Right lobe of liver (tissue), 6 donors: ENCODE results near the gene MIER2. TPM values are rescaled to one million over a fixed set of nuclear protein-coding genes. Genes with fewer than 3 reads are reported as not detected.

Experiments
- ATAC-seq, 4 donors: fragments of 200-7000 bp; cut with Tn5 transposase; one replicate each; pipeline ENCODE4 v1.9.1; 2020; ENCODE audit warnings: mild to moderate bottlenecking in 4 of 4, moderate library complexity in 4 of 4
- DNase-seq, 3 donors: peaks; one replicate each; pipeline ENCODE4 v3.0.0-alpha.2; 2020
- H3K27ac ChIP-seq, 3 donors: fragments of 200-600 bp; one replicate each; pipeline ENCODE4 v1.8.0; 2022
- H3K27me3 ChIP-seq, 2 donors: fragments of 200-600 bp; one replicate each; pipeline ENCODE4 v1.8.0; 2022
- H3K36me3 ChIP-seq, 4 donors: fragments of 200-600 bp; sonication (generic) in 1 of 4; one replicate each; pipeline versions ENCODE4 v1.5.1 to v1.8.0; 2017 to 2022; ENCODE audit warnings: control low read depth in 1 of 4
- H3K4me1 ChIP-seq, 4 donors: fragments of 200-600 bp; sonication (generic) in 1 of 4; one replicate each; pipeline versions ENCODE4 v1.5.1 to v1.8.0; 2017 to 2022; ENCODE audit warnings: control low read depth in 1 of 4
- H3K4me3 ChIP-seq, 3 donors: fragments of 200-600 bp; one replicate each; pipeline ENCODE4 v1.8.0; 2022
- H3K9me3 ChIP-seq, 4 donors: fragments of 200-600 bp; sonication (generic) in 1 of 4; one replicate each; pipeline versions ENCODE4 v1.5.1 to v1.8.0; 2017 to 2022; ENCODE audit warnings: control low read depth in 1 of 4
- POLR2A ChIP-seq: fragments of 450-650 bp; IDR thresholded peaks from one replicate; pipeline ENCODE4 v1.6.1; 2017; ENCODE audit warnings: antibody characterized with exemption, mild to moderate bottlenecking
- WGBS: methylation state at CpG from one replicate; pipeline ENCODE4 v1.1.6; 2018; ENCODE audit warnings: low coverage, low lambda C conversion rate; ENCODE audit not compliant: insufficient coverage; ENCODE audit errors: missing lambda C conversion rate; 5-methylcytosine and 5-hydroxymethylcytosine counted together
- intact Hi-C, 2 donors: fragments of 100-400 bp; cut with DNase I; formaldehyde crosslinking; loops; one replicate each; pipeline versions ENCODE4 v1.11.2 to v1.14.1; 2022
- total RNA-seq, 6 experiments: library from RNA; depleted of rRNA in 2 of 6; stranded (reverse); fragments of >200 nt in 2 of 6; fragmentation: NEBNext Ultra II Directional in 3 of 6; extraction: Animal tissue kit (Norgen Biotek cat#: 25700) in 3 of 6; gene quantifications; one replicate each; pipeline versions ENCODE4 v1.1.0 to v1.2.4, GENCODE V29; 2016 to 2023
- TF ChIP-seq, protein P1 (sequence below), 4 donors: fragments of 200-600 bp in 3 of 4; fragments of 450-650 bp in 1 of 4; IDR thresholded peaks; one replicate each; pipeline versions ENCODE4 v1.5.1 to v1.8.0; 2016 to 2022; ENCODE audit warnings: antibody characterized with exemption in 4 of 4, mild to moderate bottlenecking in 2 of 4
- donor health status: DM: no; HTN: yes; CAD: no.
- donor health status: DM: no; HTN: no; CAD: no.
- donor health status: DM: no; HTN: no; CAD: no.
- donor health status: DM: no; HTN: yes; CAD: no.
- donor health status: DM: no; HTN: yes; CAD: no.

The MIER2 gene
- total RNA-seq, 6 experiments from 2014 or later = 3.1 to 7.3 (median 4.5) TPM

DNA sequence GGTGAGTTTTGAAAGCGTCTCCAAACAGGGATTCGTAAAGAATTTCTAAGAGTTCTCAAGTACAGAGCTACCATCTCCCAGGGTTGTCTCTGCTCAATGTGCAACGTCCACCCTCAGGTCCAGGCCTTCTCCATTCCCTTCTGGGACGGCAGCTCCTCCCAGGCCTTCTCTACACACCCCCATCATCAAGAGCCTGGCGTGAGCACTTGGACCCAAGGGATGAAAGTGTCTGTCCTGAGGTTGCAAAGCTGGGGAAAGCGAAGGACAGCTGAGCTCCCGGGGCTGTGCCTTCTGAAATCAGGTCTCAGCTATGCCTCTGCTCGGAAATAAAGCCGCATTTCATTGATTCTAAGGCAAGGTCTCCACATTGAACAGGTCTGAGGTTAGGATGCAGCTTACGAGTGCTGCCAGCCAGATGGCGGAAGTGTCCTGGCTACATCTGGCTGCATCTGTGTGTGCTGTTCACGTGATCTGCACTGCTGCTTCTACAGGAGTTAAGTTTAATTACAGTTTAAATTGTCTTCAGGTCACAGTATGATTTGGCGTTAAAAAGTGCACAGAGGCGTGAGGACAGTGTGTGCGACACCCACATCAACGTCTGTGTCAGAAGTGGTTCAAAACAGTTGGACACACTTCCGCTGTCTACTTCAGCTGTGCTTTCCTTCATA is 27.0 kb upstream of the MIER2 start:
- no peak for DNase-seq
- Histone ChIP-seq H3K4me3 (no peak overlapping the region), H3K27me3 (no peaks in the 10 kb centered on the region), H3K36me3 (no peaks in the 10 kb centered on the region), H3K27ac (no peak overlapping the region), H3K9me3 (no peaks in the 10 kb centered on the region), H3K4me1 (no peaks in the 10 kb centered on the region)
- 50% methylated on average over 14 of the region's 17 CpGs for WGBS
- no peak for ATAC-seq
- intact Hi-C loops = no loop called here
- TF ChIP-seq POLR2A = no peak
- TF ChIP-seq, protein P1, sequence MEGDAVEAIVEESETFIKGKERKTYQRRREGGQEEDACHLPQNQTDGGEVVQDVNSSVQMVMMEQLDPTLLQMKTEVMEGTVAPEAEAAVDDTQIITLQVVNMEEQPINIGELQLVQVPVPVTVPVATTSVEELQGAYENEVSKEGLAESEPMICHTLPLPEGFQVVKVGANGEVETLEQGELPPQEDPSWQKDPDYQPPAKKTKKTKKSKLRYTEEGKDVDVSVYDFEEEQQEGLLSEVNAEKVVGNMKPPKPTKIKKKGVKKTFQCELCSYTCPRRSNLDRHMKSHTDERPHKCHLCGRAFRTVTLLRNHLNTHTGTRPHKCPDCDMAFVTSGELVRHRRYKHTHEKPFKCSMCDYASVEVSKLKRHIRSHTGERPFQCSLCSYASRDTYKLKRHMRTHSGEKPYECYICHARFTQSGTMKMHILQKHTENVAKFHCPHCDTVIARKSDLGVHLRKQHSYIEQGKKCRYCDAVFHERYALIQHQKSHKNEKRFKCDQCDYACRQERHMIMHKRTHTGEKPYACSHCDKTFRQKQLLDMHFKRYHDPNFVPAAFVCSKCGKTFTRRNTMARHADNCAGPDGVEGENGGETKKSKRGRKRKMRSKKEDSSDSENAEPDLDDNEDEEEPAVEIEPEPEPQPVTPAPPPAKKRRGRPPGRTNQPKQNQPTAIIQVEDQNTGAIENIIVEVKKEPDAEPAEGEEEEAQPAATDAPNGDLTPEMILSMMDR (IDR thresholded peaks at IDR 0.05) = no peak

DNA sequence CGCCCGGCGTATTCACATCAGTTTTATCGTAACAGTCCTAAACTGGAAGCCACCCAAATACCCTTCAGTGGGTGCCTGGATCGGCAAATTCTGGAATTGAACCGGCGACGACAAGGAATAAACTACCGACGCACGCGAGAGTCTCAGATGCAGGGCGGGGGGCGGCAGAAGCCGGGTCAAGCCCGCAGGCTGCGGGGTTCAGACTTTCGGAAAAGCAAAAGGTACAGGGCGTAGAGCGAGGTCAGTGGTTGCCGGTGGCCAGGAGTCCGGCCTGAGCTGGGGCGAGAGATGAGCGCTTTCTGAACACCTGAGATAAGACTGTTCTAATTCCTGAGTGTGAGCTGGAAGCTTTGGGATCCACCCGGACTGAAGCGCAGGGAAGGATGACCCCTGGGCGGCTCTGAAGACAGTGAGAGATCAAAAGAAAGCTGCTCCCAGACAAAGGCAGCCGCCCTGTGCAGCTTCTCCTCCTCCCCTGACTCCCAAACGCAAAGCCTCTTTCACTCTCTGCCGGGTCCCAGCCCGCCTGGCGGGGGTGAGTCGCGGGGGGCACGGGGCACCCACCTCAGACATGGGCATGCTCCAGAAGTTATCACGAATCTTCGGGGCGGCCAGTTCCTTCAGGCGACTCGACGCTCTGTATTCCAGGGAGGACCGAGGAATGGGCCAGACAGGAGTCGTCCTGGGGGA is 26.2 kb upstream of the MIER2 start:
- ATAC-seq (no peak), DNase-seq (no peak)
- intact Hi-C loops = no loop called here
- Histone ChIP-seq H3K36me3 (no peaks in the 10 kb centered on the region), H3K27me3 (no peaks in the 10 kb centered on the region), H3K9me3 (no peaks in the 10 kb centered on the region), H3K4me1 (no peaks in the 10 kb centered on the region), H3K4me3 (no peak overlapping the region), H3K27ac (no peak overlapping the region)
- TF ChIP-seq, protein P1 (IDR thresholded peaks at IDR 0.05) = no peak
- TF ChIP-seq POLR2A = no peak
- 82% methylated on average over 17 of the region's 43 CpGs for WGBS

DNA sequence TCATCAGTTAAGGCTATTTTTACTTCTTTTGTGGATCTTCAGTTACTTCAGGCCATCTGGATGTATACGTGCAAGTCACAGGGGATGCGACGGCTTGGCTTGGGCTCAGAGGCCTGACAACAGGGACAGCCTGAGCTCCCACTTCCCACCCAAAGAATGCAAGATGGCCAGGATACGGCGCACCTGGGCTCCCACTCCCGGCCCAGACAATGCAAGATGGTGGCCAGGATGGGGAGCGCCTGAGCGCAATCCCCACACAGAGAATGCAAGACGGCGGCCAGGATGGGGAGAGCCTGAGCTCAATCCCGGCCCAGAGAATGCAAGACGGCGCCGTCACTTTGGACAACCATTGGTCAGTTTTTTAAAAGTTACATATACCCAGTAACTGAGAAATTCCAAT is 25.3 kb upstream of the MIER2 start:
- no peak for TF ChIP-seq POLR2A
- TF ChIP-seq, protein P1 (IDR thresholded peaks at IDR 0.05) = no peak
- H3K9me3 ChIP-seq = no peaks in the 10 kb centered on the region
- intact Hi-C loops = no loop called here
- ATAC-seq (no peak), DNase-seq (no peak)
- H3K4me3 ChIP-seq = no peak overlapping the region
- H3K36me3 ChIP-seq = no peaks in the 10 kb centered on the region
- H3K27me3 ChIP-seq = no peaks in the 10 kb centered on the region
- 97% methylated on average over 5 of the region's 14 CpGs for WGBS
- no peaks in the 10 kb centered on the region for H3K4me1 ChIP-seq
- no peak overlapping the region for H3K27ac ChIP-seq

DNA sequence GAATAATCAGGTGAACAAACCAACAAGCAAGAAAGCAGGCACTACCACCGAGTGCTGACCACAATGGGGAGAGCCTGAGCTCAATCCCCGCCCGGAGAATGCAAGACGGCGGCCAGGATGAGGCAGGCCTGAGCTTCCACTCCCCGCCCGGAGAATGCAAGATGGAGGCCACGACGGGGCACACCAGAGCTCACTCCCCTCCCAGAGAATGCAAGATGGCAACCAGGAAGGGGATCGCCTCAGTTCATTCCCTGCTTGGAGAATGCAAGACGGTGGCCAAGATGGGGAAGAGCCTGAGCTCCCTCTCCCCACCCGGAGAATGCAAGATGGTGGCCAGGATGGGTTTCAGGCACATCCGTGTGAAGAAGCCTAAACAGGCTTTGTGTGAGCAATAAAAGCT is 24.7 kb upstream of the MIER2 start:
- ATAC-seq = no peak
- intact Hi-C loops = no loop called here
- no peak overlapping the region for H3K27ac ChIP-seq
- H3K4me1 ChIP-seq = no peaks in the 10 kb centered on the region
- 40% methylated on average over 1 of the region's 13 CpGs for WGBS
- no peaks in the 10 kb centered on the region for H3K27me3 ChIP-seq
- DNase-seq = no peak
- no peaks in the 10 kb centered on the region for H3K9me3 ChIP-seq
- H3K4me3 ChIP-seq = no peak overlapping the region
- H3K36me3 ChIP-seq = no peaks in the 10 kb centered on the region
- TF ChIP-seq POLR2A = no peak
- TF ChIP-seq, protein P1 (IDR thresholded peaks at IDR 0.05) = no peak
